ENCODE measurements around the gene CARMIL1. TPM values are rescaled to one million over a fixed set of nuclear protein-coding genes. Genes with fewer than 3 reads are reported as not detected.

Gene CARMIL1
- polyA plus RNA-seq, 1 of the 3 experiments (the other 2 are of a cell fraction), result 1.7 TPM

- Histone ChIP-seq H3K4me1 (ENCODE audit: control insufficient read depth in 1 of 2, insufficient read depth in 2 of 2, low read depth in 1 of 2, low read length in 1 of 2) (no peaks in the 10 kb centered on the region), H2AFZ (ENCODE audit: low read depth) (no peak overlapping the region), H3F3A (replicated peaks; ENCODE audit: insufficient read depth) (no peaks in the 10 kb centered on the region), H4K20me1 (ENCODE audit: insufficient read depth) (no peaks in the 10 kb centered on the region), H3K27ac (ENCODE audit: low read depth in 2 of 2, low read length in 1 of 2) (no peak overlapping the region), H3K27me3 (ENCODE audit: insufficient read depth) (no peaks in the 10 kb centered on the region), H3K36me3 (replicated peaks in 1 of 2; ENCODE audit: control insufficient read depth in 1 of 2, insufficient read depth in 2 of 2, low read length in 1 of 2) (no peaks in the 10 kb centered on the region), H3K4me2 (no peak overlapping the region), H3K9me3 (no peaks in the 10 kb centered on the region), H3K9me2 (no peaks in the 10 kb centered on the region), H3K79me2 (ENCODE audit: insufficient read depth) (no peaks in the 10 kb centered on the region), H3K9ac (no peak overlapping the region), H3K4me3 (ENCODE audit: low read depth in 2 of 2, low read length in 1 of 2) (no peak overlapping the region)
- TF ChIP-seq MXI1 (IDR thresholded peaks at IDR 0.05; ENCODE audit: low read depth, low read length) (no peak), PBX3 (IDR thresholded peaks at IDR 0.05) (no peak), CHD2 (IDR thresholded peaks at IDR 0.05; ENCODE audit: low read length, partially characterized antibody) (no peak), REST (IDR thresholded peaks at IDR 0.05; ENCODE audit: low read depth, low read length) (no peak), RXRA (IDR thresholded peaks at IDR 0.05; ENCODE audit: borderline replicate concordance, low read depth) (no peak), FOXJ3 (CRISPR knock-in tag; IDR thresholded peaks at IDR 0.05) (no peak), IRF3 (IDR thresholded peaks at IDR 0.05; ENCODE audit: low read depth, low read length) (no peak), RAD21 (IDR thresholded peaks at IDR 0.05; ENCODE audit: low read length) (no peak), MEF2A (IDR thresholded peaks at IDR 0.05; ENCODE audit: borderline replicate concordance, low read depth) (no peak), EZH2phosphoT487 (IDR thresholded peaks at IDR 0.05; ENCODE audit: borderline replicate concordance, low read depth) (no peak), RCOR1 (IDR thresholded peaks at IDR 0.05; ENCODE audit: low read length) (no peak)
- TF ChIP-seq, protein P1, sequence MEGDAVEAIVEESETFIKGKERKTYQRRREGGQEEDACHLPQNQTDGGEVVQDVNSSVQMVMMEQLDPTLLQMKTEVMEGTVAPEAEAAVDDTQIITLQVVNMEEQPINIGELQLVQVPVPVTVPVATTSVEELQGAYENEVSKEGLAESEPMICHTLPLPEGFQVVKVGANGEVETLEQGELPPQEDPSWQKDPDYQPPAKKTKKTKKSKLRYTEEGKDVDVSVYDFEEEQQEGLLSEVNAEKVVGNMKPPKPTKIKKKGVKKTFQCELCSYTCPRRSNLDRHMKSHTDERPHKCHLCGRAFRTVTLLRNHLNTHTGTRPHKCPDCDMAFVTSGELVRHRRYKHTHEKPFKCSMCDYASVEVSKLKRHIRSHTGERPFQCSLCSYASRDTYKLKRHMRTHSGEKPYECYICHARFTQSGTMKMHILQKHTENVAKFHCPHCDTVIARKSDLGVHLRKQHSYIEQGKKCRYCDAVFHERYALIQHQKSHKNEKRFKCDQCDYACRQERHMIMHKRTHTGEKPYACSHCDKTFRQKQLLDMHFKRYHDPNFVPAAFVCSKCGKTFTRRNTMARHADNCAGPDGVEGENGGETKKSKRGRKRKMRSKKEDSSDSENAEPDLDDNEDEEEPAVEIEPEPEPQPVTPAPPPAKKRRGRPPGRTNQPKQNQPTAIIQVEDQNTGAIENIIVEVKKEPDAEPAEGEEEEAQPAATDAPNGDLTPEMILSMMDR (IDR thresholded peaks at IDR 0.05), result no peak
- 81% methylated on average over 4 of the region's 4 CpGs for WGBS (ENCODE audit: low lambda C conversion rate)
- CTCF ChIA-PET, result interaction anchor here (0.6 to 3.1 kb wide), 5 partner anchors 8 to 257 kb away, joined by 3 to 20 read pairs (median 5); partner anchors contain the start of gene CARMIL1
- DNase-seq, result no peak
- POLR2A ChIA-PET, result interaction anchor here (1.7 kb wide), 1 partner anchor 9 kb away, joined by 3 read pairs; no protein-coding TSS in a partner anchor
Measured at GRCh38 chr6:25535632-25536225, 256.6 kb downstream of the CARMIL1 start.
